WTC11 (cell line): ENCODE measurements around the gene SYT13.

ENCODE experiments used
- CREB1 ChIP-seq: sonication (generic); formaldehyde crosslinking; IDR thresholded peaks from 2 replicates; pipeline ENCODE4 v1.8.0; 2023; ENCODE audit warnings: mild to moderate bottlenecking, missing genetic modification reagents
- CREM ChIP-seq: sonication (generic); formaldehyde crosslinking; IDR thresholded peaks from 2 replicates; pipeline ENCODE4 v1.8.1; 2022; ENCODE audit warnings: mild to moderate bottlenecking, missing genetic modification reagents, moderate library complexity
- ETV6 ChIP-seq: sonication (generic); formaldehyde crosslinking; IDR thresholded peaks from 2 replicates; pipeline ENCODE4 v1.8.1; 2022; ENCODE audit warnings: mild to moderate bottlenecking, missing genetic modification reagents
- IRF2 ChIP-seq: sonication (generic); formaldehyde crosslinking; IDR thresholded peaks from 2 replicates; pipeline ENCODE4 v1.8.0; 2022; ENCODE audit warnings: low read depth, missing genetic modification reagents, borderline replicate concordance
- MXD4 ChIP-seq: fragments of 250-450 bp; sonication (Bioruptor Pico); IDR thresholded peaks from 2 replicates; pipeline ENCODE4 v1.8.0; 2021; ENCODE audit warnings: mild to moderate bottlenecking, moderate library complexity, borderline replicate concordance
- NR2C2 ChIP-seq: sonication (generic); formaldehyde crosslinking; IDR thresholded peaks from 2 replicates; pipeline ENCODE4 v1.8.0; 2022; ENCODE audit warnings: mild to moderate bottlenecking, missing genetic modification reagents
- SP1 ChIP-seq: sonication (generic); formaldehyde crosslinking; conservative IDR thresholded peaks from 2 replicates; pipeline ENCODE4 v1.8.1; 2022; ENCODE audit warnings: missing genetic modification reagents
- ZNF138 ChIP-seq: sonication (generic); formaldehyde crosslinking; conservative IDR thresholded peaks from 2 replicates; pipeline ENCODE4 v1.8.1; 2022; ENCODE audit warnings: mild to moderate bottlenecking, moderate library complexity, missing genetic modification reagents
- ZNF317 ChIP-seq: sonication (generic); formaldehyde crosslinking; IDR thresholded peaks from 2 replicates; pipeline ENCODE4 v1.8.1; 2023; ENCODE audit warnings: low read depth, mild to moderate bottlenecking, moderate library complexity, missing genetic modification reagents, borderline replicate concordance
- TF ChIP-seq, protein P1 (sequence below): fragments of 200-600 bp; IDR thresholded peaks from 2 replicates; pipeline ENCODE4 v1.8.0; 2022; ENCODE audit warnings: antibody characterized with exemption
- TF ChIP-seq, protein P2 (sequence below): sonication (generic); formaldehyde crosslinking; IDR thresholded peaks from 2 replicates; pipeline ENCODE4 v1.8.1; 2022; ENCODE audit warnings: mild to moderate bottlenecking, missing genetic modification reagents, moderate library complexity, borderline replicate concordance

- TF ChIP-seq, protein P1, sequence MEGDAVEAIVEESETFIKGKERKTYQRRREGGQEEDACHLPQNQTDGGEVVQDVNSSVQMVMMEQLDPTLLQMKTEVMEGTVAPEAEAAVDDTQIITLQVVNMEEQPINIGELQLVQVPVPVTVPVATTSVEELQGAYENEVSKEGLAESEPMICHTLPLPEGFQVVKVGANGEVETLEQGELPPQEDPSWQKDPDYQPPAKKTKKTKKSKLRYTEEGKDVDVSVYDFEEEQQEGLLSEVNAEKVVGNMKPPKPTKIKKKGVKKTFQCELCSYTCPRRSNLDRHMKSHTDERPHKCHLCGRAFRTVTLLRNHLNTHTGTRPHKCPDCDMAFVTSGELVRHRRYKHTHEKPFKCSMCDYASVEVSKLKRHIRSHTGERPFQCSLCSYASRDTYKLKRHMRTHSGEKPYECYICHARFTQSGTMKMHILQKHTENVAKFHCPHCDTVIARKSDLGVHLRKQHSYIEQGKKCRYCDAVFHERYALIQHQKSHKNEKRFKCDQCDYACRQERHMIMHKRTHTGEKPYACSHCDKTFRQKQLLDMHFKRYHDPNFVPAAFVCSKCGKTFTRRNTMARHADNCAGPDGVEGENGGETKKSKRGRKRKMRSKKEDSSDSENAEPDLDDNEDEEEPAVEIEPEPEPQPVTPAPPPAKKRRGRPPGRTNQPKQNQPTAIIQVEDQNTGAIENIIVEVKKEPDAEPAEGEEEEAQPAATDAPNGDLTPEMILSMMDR = no peak
- TF ChIP-seq SP1 (CRISPR knock-in tag) (no peak), IRF2 (CRISPR knock-in tag) (no peak), CREB1 (CRISPR knock-in tag) (no peak), ZNF138 (CRISPR knock-in tag) (no peak), CREM (CRISPR knock-in tag) (no peak), ETV6 (CRISPR knock-in tag) (no peak), MXD4 (CRISPR knock-in tag) (no peak), NR2C2 (CRISPR knock-in tag) (no peak), ZNF317 (CRISPR knock-in tag) (no peak)
- TF ChIP-seq, protein P2, sequence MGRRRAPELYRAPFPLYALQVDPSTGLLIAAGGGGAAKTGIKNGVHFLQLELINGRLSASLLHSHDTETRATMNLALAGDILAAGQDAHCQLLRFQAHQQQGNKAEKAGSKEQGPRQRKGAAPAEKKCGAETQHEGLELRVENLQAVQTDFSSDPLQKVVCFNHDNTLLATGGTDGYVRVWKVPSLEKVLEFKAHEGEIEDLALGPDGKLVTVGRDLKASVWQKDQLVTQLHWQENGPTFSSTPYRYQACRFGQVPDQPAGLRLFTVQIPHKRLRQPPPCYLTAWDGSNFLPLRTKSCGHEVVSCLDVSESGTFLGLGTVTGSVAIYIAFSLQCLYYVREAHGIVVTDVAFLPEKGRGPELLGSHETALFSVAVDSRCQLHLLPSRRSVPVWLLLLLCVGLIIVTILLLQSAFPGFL = no peak
These were observed 68.2 kb downstream of the SYT13 start for GRCh38 chr11:45217991-45218390.
